ENCODE measurements around the gene MRPL2. TPM values are rescaled to one million over a fixed set of nuclear protein-coding genes. Genes with fewer than 3 reads are reported as not detected.

Gene MRPL2
- total and polyA plus RNA-seq, 2 of the 8 experiments (the other 6 are each of a cell fraction or from before 2014, with no cell fraction given): 58.7 to 99.9 TPM

- peak; percentile 96 for TF ChIP-seq ATF3 (IDR thresholded peaks at IDR 0.05; ENCODE audit: insufficient read depth, low read depth, low read length)
- no peak; the same call in 1 of the 2 replicates for TF ChIP-seq SP2 (IDR thresholded peaks at IDR 0.05; ENCODE audit: low read length)
- no peak for TF ChIP-seq FOSL1 (IDR thresholded peaks at IDR 0.05; ENCODE audit: insufficient read depth, low read depth, low read length)
- no peak for TF ChIP-seq HDAC6 (IDR thresholded peaks at IDR 0.05; ENCODE audit: low read depth, low read length)
- TF ChIP-seq POLR2AphosphoS5 (IDR thresholded peaks at IDR 0.05; ENCODE audit: low read depth, low read length): peak; percentile 99
- TF ChIP-seq RBBP5 (IDR thresholded peaks at IDR 0.05; ENCODE audit: borderline replicate concordance, low read depth, low read length): no peak; the same call in none of the 2 replicates
Measured at GRCh38 chr6:43059168-43060033, at the start of gene MRPL2, which contains the start of gene KLC4 (continued).
